GM12878 (cell line): ENCODE measurements around the gene SIK2. TPM values are rescaled to one million over a fixed set of nuclear protein-coding genes. Genes with fewer than 3 reads are reported as not detected.

ENCODE experiments used
- ATAC-seq: fragments of 200-7000 bp; cut with Tn5 transposase; 3 replicates; pipeline ENCODE4 v1.9.1; 2020; ENCODE audit warnings: mild to moderate bottlenecking, moderate library complexity
- BruUV-seq: library from RNA; stranded (reverse); fragments of 400-500 nt; replicated peaks from 2 replicates; lab custom pipeline; 2021; lab: Mats Ljungman, UMichigan
- CTCF ChIA-PET: fragments of 300-600 bp; sonication (Branson Sonifier 250); formaldehyde crosslinking; extraction: SDS; loops from one replicate; lab custom pipeline; 2021; ENCODE audit warnings: inconsistent platforms; lab: Yijun Ruan, JAX
- POLR2A ChIA-PET: fragments of 350-600 bp; formaldehyde crosslinking; extraction: SDS; loops from one replicate; lab custom pipeline; 2021; ENCODE audit warnings: inconsistent platforms; lab: Charles Lee
- RAD21 ChIA-PET: fragments of 300-600 bp; sonication (Branson Sonifier 250); formaldehyde crosslinking; loops from one replicate; lab custom pipeline; 2023; ENCODE audit warnings: antibody characterized with exemption; ENCODE audit not compliant: unreplicated experiment; lab: Charles Lee
- SMC1A ChIA-PET: fragments of 300-600 bp; sonication (Branson Sonifier 250); formaldehyde crosslinking; loops from one replicate; lab custom pipeline; 2023; ENCODE audit not compliant: unreplicated experiment, uncharacterized antibody; lab: Charles Lee
- DNase-seq: peaks from one replicate; pipeline ENCODE4 v3.0.0-alpha.2; 2011; ENCODE audit warnings: low read depth, low spot score
- FAIRE-seq: peaks from 3 replicates; lab custom pipeline; 2011; peaks lifted over from hg19 to GRCh38; lab: Jason Lieb, UNC
- H2AFZ ChIP-seq: 2 replicates; pipeline ENCODE4 v1.6.0; 2011; ENCODE audit warnings: low read depth, low read length, control low read depth; ENCODE audit not compliant: control insufficient read depth
- H3K27ac ChIP-seq: 2 replicates; pipeline ENCODE4 v1.5.1; 2011; ENCODE audit warnings: control low read depth; ENCODE audit not compliant: control insufficient read depth, insufficient read depth
- H3K27me3 ChIP-seq, 2 experiments: replicated peaks in 1 of 2; 2 replicates each; pipeline versions ENCODE4 v1.6.0 to v1.6.1; 2011; ENCODE audit warnings: low read length in 1 of 2; ENCODE audit not compliant: control insufficient read depth in 2 of 2, insufficient read depth in 2 of 2
- H3K36me3 ChIP-seq, 2 experiments: 2 replicates each; pipeline ENCODE4 v1.5.1; 2011; ENCODE audit warnings: low read length in 1 of 2; ENCODE audit not compliant: control insufficient read depth in 2 of 2, insufficient read depth in 2 of 2
- H3K4me1 ChIP-seq: 2 replicates; pipeline ENCODE4 v1.6.1; 2011; ENCODE audit warnings: mild to moderate bottlenecking, low read length, moderate library complexity, mixed read lengths; ENCODE audit not compliant: control insufficient read depth, insufficient read depth
- H3K4me2 ChIP-seq: 2 replicates; pipeline ENCODE4 v1.6.0; 2011; ENCODE audit warnings: control low read depth; ENCODE audit not compliant: control insufficient read depth, insufficient read depth
- H3K4me3 ChIP-seq: fragments of 200-600 bp; sonication (generic); 2 replicates; pipeline ENCODE4 v1.5.1; 2016
- H3K79me2 ChIP-seq: 2 replicates; pipeline ENCODE4 v1.6.0; 2011; ENCODE audit warnings: low read length; ENCODE audit not compliant: control insufficient read depth, insufficient read depth
- H3K9ac ChIP-seq: 2 replicates; pipeline ENCODE4 v1.8.0; 2011; ENCODE audit warnings: low read length, control low read depth, mixed read lengths; ENCODE audit not compliant: control insufficient read depth, insufficient read depth
- H3K9me3 ChIP-seq: replicated peaks from 3 replicates; pipeline ENCODE4 v1.5.1; 2011; ENCODE audit warnings: mild to moderate bottlenecking, low read length; ENCODE audit not compliant: control insufficient read depth, insufficient read depth
- H4K20me1 ChIP-seq: 2 replicates; pipeline ENCODE4 v1.6.0; 2011; ENCODE audit not compliant: control insufficient read depth, insufficient read depth
- CBFB ChIP-seq: IDR thresholded peaks from 2 replicates; pipeline ENCODE4 v1.6.1; 2016; ENCODE audit warnings: antibody characterized with exemption, low read depth
- CREB1 ChIP-seq: IDR thresholded peaks from 2 replicates; pipeline ENCODE4 v1.6.1; 2012; ENCODE audit warnings: low read depth, mild to moderate bottlenecking, inconsistent platforms
- FOS ChIP-seq: IDR thresholded peaks from 3 replicates; pipeline ENCODE4 v1.6.1; 2011; ENCODE audit warnings: borderline replicate concordance; ENCODE audit not compliant: insufficient read length; ENCODE audit errors: extremely low read depth
- NFXL1 ChIP-seq: fragments of 450-650 bp; IDR thresholded peaks from 2 replicates; pipeline ENCODE4 v1.6.1; 2017; ENCODE audit warnings: antibody characterized with exemption, mild to moderate bottlenecking, borderline replicate concordance
- SIN3A ChIP-seq: IDR thresholded peaks from 2 replicates; pipeline ENCODE4 v1.6.1; 2012; ENCODE audit warnings: low read depth, low read length, improper control_type of control experiment
- SMC3 ChIP-seq: IDR thresholded peaks from 2 replicates; pipeline ENCODE4 v1.6.1; 2011; ENCODE audit warnings: low read length, improper control_type of control experiment, borderline replicate concordance
- SP1 ChIP-seq: IDR thresholded peaks from one replicate; pipeline ENCODE4 v1.6.1; 2011; ENCODE audit warnings: low read depth, low read length
- SREBF2 ChIP-seq: IDR thresholded peaks from 2 replicates; pipeline ENCODE4 v1.6.1; 2012; ENCODE audit warnings: mild to moderate bottlenecking, low read length
- SRF ChIP-seq, 2 experiments: IDR thresholded peaks; 2 replicates each; pipeline ENCODE4 v1.6.1; 2011; ENCODE audit warnings: low read depth in 2 of 2, low read length in 2 of 2, mild to moderate bottlenecking in 1 of 2, moderate library complexity in 1 of 2
- TCF12 ChIP-seq: IDR thresholded peaks from 2 replicates; pipeline ENCODE4 v1.6.1; 2011; ENCODE audit warnings: low read depth, mild to moderate bottlenecking, low read length
- YY1 ChIP-seq: IDR thresholded peaks from 2 replicates; pipeline ENCODE4 v1.6.1; 2011; ENCODE audit warnings: low read depth, mild to moderate bottlenecking, low read length
- WGBS: methylation state at CpG from one replicate; pipeline ENCODE4 v1.1.6; 2016; ENCODE audit warnings: low lambda C conversion rate; ENCODE audit not compliant: insufficient replicate concordance, insufficient coverage; ENCODE audit errors: missing lambda C conversion rate; 5-methylcytosine and 5-hydroxymethylcytosine counted together
- in situ Hi-C: fragments of 300-500 bp; cut with MboI; formaldehyde crosslinking; loops from 9 replicates; pipeline ENCODE4 v1.14.3; 2018; ENCODE audit warnings: mixed read lengths
- intact Hi-C: fragments of 100-400 bp; cut with micrococcal nuclease; formaldehyde crosslinking; loops from one replicate; pipeline ENCODE4 v1.14.2; 2022; ENCODE audit not compliant: unreplicated experiment
- polyA plus RNA-seq, 11 experiments: library from polyadenylated mRNA; depleted of rRNA in 4 of 11; unstranded in 6 of 11; stranded (reverse) in 5 of 11; fragments of >200 nt; fragmentation: Nextera tagmentation in 4 of 11; fragmentation: Illumina TruSeq in 1 of 11; extraction: Ambion mirVana in 4 of 11; extraction: Trizol in 1 of 11; gene quantifications; 1 replicate in 1 of 11; 2 replicates in 10 of 11; pipeline versions ENCODE4 v1.2.1 to v1.2.3, GENCODE V29; 2011 to 2016; ENCODE audit warnings: inconsistent platforms in 2 of 11, missing spikeins in 2 of 11, low read depth in 1 of 11
- total RNA-seq, 4 experiments: library from RNA; depleted of rRNA in 3 of 4; stranded (reverse); fragments of >200 nt in 3 of 4; fragmentation: Illumina TruSeq in 1 of 4; extraction: Trizol in 1 of 4; gene quantifications; 2 replicates each; pipeline versions ENCODE4 v1.2.1 to v1.2.3, GENCODE V29; 2013 to 2021
- TF ChIP-seq, protein P1 (sequence below): IDR thresholded peaks from 2 replicates; pipeline ENCODE4 v1.6.1; 2011; ENCODE audit warnings: borderline replicate concordance, low read depth, mild to moderate bottlenecking, moderate library complexity, mixed read lengths, low read length; ENCODE audit not compliant: insufficient read depth; ENCODE audit errors: extremely low read length

Gene SIK2
- total and polyA plus RNA-seq, 10 of the 15 experiments (the other 5 are each of a cell fraction or from before 2014, with no cell fraction given), result 0.97 to 14.2 (median 4.5) TPM

DNA sequence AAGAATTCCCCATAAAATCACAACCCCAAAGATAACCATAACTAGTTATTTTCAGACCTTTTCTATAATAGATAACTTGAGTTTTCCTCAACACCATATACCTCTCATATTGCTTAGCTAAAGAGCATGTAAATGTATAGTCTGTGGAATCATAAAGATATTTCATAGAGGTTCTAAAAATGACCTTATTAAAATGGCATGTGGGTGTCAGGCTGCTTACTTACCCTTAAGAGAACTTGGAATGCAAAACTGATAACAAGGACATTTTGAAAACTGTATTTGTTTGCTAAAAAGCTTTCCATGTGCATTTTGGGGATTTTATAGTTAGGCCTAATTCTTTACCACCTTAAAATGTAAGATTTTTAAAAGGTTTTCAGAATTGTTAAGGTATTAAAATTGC, 4.7 kb downstream of the SIK2 start:
- ATAC-seq (no peak), FAIRE-seq (no peak), DNase-seq (no peak)
- peaks cover 37% of the 10 kb centered on the region for H3K79me2 ChIP-seq
- in situ Hi-C loops, result no loop called here
- H4K20me1 ChIP-seq, result no peaks in the 10 kb centered on the region
- POLR2A ChIA-PET, result interaction anchor here (0.9 to 1.4 kb wide), 3 partner anchors 90 to 161 kb away, joined by 3 to 8 read pairs (median 3); no protein-coding TSS in a partner anchor
- H3K27me3 ChIP-seq, result no peaks in the 10 kb centered on the region
- RAD21 ChIA-PET, result interaction anchor here (0.9 to 5.3 kb wide), 5 partner anchors 14 to 264 kb away, joined by 3 to 90 read pairs (median 6); partner anchors contain the start of gene PPP2R1B
- H3K36me3 ChIP-seq, result no peaks in the 10 kb centered on the region
- no peak overlapping the region for H3K4me3 ChIP-seq
- no peak overlapping the region for H3K4me2 ChIP-seq
- peaks cover 6% of the 10 kb centered on the region for H3K4me1 ChIP-seq
- H3K9me3 ChIP-seq, result no peaks in the 10 kb centered on the region; the same call in 1 of the 3 replicates
- no peak overlapping the region for H3K9ac ChIP-seq
- TF ChIP-seq SRF (IDR thresholded peaks at IDR 0.05; ENCODE audit: low read depth in 2 of 2, low read length in 2 of 2) (no peak), YY1 (no peak), SIN3A (no peak), SMC3 (no peak)
- SMC1A ChIA-PET, result interaction anchor here (0.7 to 2.3 kb wide), 7 partner anchors 9 to 216 kb away, joined by 3 to 26 read pairs (median 5); no protein-coding TSS in a partner anchor
- CTCF ChIA-PET, result interaction anchor here (1.0 to 7.1 kb wide), 6 partner anchors 9 to 170 kb away, joined by 3 to 174 read pairs (median 26); partner anchors contain the start of gene PPP2R1B
- BruUV-seq, result no TSS peak
- intact Hi-C loops, result loop anchor here (10.0 kb wide), 1 partner anchor 378 kb away; no protein-coding TSS in a partner anchor
- H3K27ac ChIP-seq, result no peak overlapping the region
- no peak overlapping the region for H2AFZ ChIP-seq

DNA sequence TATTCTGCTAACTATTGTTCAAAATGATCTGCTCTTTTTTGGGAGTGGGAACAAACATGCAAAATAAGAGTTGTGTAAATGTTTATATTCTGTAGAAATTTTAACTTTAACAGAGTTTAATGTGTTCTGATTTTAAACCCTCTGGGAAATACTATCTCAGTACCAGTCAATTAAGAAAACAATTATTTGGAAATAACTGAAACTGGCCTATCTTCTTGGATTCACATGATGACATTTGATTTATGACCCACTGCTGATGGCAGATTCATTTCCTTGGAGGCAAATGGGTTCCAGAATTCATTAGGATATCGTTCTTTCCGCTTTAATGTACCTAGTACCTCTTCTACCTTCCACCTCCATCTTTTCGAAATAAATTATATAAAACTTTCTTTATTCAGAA, 5.5 kb downstream of the SIK2 start:
- Histone ChIP-seq H3K27me3 (no peaks in the 10 kb centered on the region), H3K9ac (no peak overlapping the region), H3K4me1 (peaks cover 6% of the 10 kb centered on the region), H3K27ac (no peak overlapping the region), H3K9me3 (no peaks in the 10 kb centered on the region; the same call in 1 of the 3 replicates), H3K36me3 (no peaks in the 10 kb centered on the region), H2AFZ (no peak overlapping the region), H3K79me2 (peaks cover 33% of the 10 kb centered on the region), H3K4me3 (no peak overlapping the region), H4K20me1 (no peaks in the 10 kb centered on the region), H3K4me2 (no peak overlapping the region)
- in situ Hi-C loops, result no loop called here
- DNase-seq, result no peak
- no peak for ATAC-seq
- TF ChIP-seq, protein P1, sequence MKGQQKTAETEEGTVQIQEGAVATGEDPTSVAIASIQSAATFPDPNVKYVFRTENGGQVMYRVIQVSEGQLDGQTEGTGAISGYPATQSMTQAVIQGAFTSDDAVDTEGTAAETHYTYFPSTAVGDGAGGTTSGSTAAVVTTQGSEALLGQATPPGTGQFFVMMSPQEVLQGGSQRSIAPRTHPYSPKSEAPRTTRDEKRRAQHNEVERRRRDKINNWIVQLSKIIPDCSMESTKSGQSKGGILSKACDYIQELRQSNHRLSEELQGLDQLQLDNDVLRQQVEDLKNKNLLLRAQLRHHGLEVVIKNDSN, result no peak
- TF ChIP-seq SP1, result no peak
- no peak for TF ChIP-seq NFXL1
- no peak for TF ChIP-seq SREBF2
- TF ChIP-seq CBFB, result no peak
- TF ChIP-seq TCF12, result no peak
- TF ChIP-seq FOS, result no peak
- TF ChIP-seq CREB1, result no peak
- no TSS peak for BruUV-seq
- intact Hi-C loops, result loop anchor here (10.0 kb wide), 1 partner anchor 377 kb away; no protein-coding TSS in a partner anchor
- FAIRE-seq, result no peak
- POLR2A ChIA-PET, result no interaction called here
- WGBS, result 94% methylated on average over 3 of the region's 3 CpGs
- CTCF ChIA-PET, result interaction anchor here (6.8 to 7.1 kb wide), 2 partner anchors 156 to 170 kb away, joined by 156 to 174 read pairs; partner anchors contain the start of gene PPP2R1B
- SMC1A ChIA-PET, result interaction anchor here (2.3 kb wide), 1 partner anchor 169 kb away, joined by 26 read pairs; no protein-coding TSS in a partner anchor
- RAD21 ChIA-PET, result interaction anchor here (0.9 to 2.3 kb wide), 2 partner anchors 107 to 263 kb away, joined by 3 to 6 read pairs; no protein-coding TSS in a partner anchor
